Activated CD8-positive, alpha-beta T cell treated with anti-CD3 and anti-CD28 coated beads for 36 hours (primary cell): ENCODE results near the gene THOP1. TPM values are rescaled to one million over a fixed set of nuclear protein-coding genes. Genes with fewer than 3 reads are reported as not detected.

Experiments used
- ATAC-seq: fragments of 200-7000 bp; cut with Tn5 transposase; one replicate; pipeline ENCODE4 v1.10.0; 2021; ENCODE audit warnings: mild to moderate bottlenecking, moderate library complexity
- CTCF ChIA-PET: fragments of 350-600 bp; sonication (Branson Sonifier 250); formaldehyde crosslinking; loops from one replicate; lab custom pipeline; 2021; ENCODE audit warnings: antibody characterized with exemption; lab: Charles Lee
- POLR2A ChIA-PET: fragments of 350-600 bp; sonication (Branson Sonifier 250); formaldehyde crosslinking; loops from one replicate; lab custom pipeline; 2021; ENCODE audit warnings: antibody characterized with exemption; lab: Charles Lee
- DNase-seq: peaks from one replicate; pipeline ENCODE4 v3.0.0-alpha.2; 2020
- H3K27ac Mint-ChIP-seq: one replicate; pipeline ENCODE4 v1.8.0; 2021; ENCODE audit warnings: mild to moderate bottlenecking, mixed read lengths
- H3K27me3 Mint-ChIP-seq: one replicate; pipeline ENCODE4 v1.8.0; 2021; ENCODE audit warnings: mixed read lengths
- H3K36me3 Mint-ChIP-seq: one replicate; pipeline ENCODE4 v1.8.0; 2021; ENCODE audit warnings: low read depth, mixed read lengths
- H3K4me1 Mint-ChIP-seq: one replicate; pipeline ENCODE4 v1.8.0; 2021; ENCODE audit warnings: low read depth, mixed read lengths
- H3K4me3 Mint-ChIP-seq: one replicate; pipeline ENCODE4 v1.8.0; 2021; ENCODE audit warnings: mild to moderate bottlenecking, moderate library complexity, mixed read lengths
- H3K9me3 Mint-ChIP-seq: one replicate; pipeline ENCODE4 v1.8.0; 2021; ENCODE audit warnings: mixed read lengths
- intact Hi-C: fragments of 100-400 bp; cut with micrococcal nuclease; formaldehyde crosslinking; loops from one replicate; pipeline ENCODE4 v1.10.0; 2022
- total RNA-seq, 2 experiments: library from RNA; stranded (reverse); gene quantifications; one replicate each; pipeline ENCODE4 v1.2.3, GENCODE V29; 2021
- TF ChIP-seq, protein P1 (sequence below): fragments of 200-600 bp; IDR thresholded peaks from one replicate; pipeline ENCODE4 v1.8.0; 2022; ENCODE audit warnings: antibody characterized with exemption, mild to moderate bottlenecking

Gene THOP1
- total RNA-seq, 2 experiments from 2014 or later = 157 to 158 TPM

DNA sequence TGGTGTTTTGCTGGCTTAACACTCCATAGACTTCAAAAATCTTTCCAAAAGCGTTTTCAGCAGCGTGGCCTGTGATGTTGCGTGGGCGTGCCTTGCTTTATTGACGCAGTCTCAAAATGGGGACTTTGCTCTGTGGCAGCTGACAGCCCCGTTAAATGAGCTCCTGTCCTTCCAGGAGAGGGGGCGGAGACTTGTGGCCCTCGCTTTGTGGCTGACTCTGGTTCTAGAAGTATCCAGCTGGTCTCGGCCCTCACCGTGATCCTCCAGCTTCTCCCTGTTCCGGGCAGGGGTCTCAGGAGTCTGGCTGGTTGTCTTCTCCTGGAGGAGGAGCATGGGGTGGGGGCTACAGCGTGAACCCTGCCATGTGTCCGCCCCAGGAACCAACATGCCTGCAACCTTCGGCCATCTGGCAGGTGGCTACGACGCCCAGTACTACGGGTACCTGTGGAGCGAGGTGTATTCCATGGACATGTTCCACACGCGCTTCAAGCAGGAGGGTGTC, 26.0 kb downstream of the THOP1 start:
- CTCF ChIA-PET = interaction anchor here (0.7 kb wide), 1 partner anchor 163 kb away, joined by 3 read pairs; no protein-coding TSS in a partner anchor
- TF ChIP-seq, protein P1, sequence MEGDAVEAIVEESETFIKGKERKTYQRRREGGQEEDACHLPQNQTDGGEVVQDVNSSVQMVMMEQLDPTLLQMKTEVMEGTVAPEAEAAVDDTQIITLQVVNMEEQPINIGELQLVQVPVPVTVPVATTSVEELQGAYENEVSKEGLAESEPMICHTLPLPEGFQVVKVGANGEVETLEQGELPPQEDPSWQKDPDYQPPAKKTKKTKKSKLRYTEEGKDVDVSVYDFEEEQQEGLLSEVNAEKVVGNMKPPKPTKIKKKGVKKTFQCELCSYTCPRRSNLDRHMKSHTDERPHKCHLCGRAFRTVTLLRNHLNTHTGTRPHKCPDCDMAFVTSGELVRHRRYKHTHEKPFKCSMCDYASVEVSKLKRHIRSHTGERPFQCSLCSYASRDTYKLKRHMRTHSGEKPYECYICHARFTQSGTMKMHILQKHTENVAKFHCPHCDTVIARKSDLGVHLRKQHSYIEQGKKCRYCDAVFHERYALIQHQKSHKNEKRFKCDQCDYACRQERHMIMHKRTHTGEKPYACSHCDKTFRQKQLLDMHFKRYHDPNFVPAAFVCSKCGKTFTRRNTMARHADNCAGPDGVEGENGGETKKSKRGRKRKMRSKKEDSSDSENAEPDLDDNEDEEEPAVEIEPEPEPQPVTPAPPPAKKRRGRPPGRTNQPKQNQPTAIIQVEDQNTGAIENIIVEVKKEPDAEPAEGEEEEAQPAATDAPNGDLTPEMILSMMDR = no peak
- ATAC-seq = no peak

DNA sequence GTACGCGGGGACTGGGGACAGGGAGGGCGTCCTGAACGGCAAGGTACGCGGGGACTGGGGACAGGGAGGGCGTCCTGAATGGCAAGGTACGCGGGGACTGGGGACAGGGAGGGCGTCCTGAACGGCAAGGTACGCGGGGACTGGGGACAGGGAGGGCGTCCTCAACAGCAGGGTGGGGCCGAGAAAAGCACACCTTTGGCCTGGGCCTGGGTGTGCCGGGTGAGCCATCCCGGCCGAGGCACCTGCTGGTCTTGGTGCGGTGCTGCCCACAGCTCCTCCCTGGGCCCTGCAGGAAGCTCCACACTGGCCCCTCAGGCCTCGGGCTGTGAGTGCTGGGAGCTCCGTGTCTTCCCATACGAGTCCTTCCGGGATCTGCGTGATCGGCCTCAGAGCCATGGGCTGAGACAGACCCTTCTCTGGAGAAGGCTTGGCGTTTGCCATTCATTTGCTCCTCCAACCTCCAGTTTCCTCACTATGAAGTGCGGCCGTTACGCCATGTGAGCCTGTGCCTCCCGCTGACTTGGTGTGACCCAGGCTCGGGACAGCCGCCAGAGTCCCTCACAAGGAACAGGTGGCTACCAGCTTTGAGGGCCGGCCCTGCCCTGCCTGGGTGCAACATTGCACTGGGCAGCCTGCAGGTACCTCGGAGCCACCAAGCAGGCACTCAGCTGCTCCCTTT, 26.6 kb downstream of the THOP1 start:
- no peaks in the 10 kb centered on the region for H3K9me3 Mint-ChIP-seq
- DNase-seq (no peak), ATAC-seq (no peak)
- peaks cover 7% of the 10 kb centered on the region for H3K36me3 Mint-ChIP-seq
- TF ChIP-seq, protein P1 = no peak
- H3K4me1 Mint-ChIP-seq = no peaks in the 10 kb centered on the region
- H3K27me3 Mint-ChIP-seq = no peaks in the 10 kb centered on the region
- intact Hi-C loops = no loop called here
- CTCF ChIA-PET = no interaction called here
- POLR2A ChIA-PET = no interaction called here
- H3K4me3 Mint-ChIP-seq = no peak overlapping the region
- H3K27ac Mint-ChIP-seq = no peak overlapping the region

More for the DNA sequence above, 26.0 kb downstream of the THOP1 start:
- peaks cover 7% of the 10 kb centered on the region for H3K36me3 Mint-ChIP-seq
- H3K4me3 Mint-ChIP-seq = no peak overlapping the region
- H3K27me3 Mint-ChIP-seq = no peaks in the 10 kb centered on the region
- no peak for DNase-seq
- intact Hi-C loops = no loop called here
- no peak overlapping the region for H3K27ac Mint-ChIP-seq
- H3K9me3 Mint-ChIP-seq = no peaks in the 10 kb centered on the region
- POLR2A ChIA-PET = interaction anchor here (1.5 kb wide), 2 partner anchors 10 to 43 kb away, joined by 3 to 4 read pairs; no protein-coding TSS in a partner anchor
- no peaks in the 10 kb centered on the region for H3K4me1 Mint-ChIP-seq

DNA sequence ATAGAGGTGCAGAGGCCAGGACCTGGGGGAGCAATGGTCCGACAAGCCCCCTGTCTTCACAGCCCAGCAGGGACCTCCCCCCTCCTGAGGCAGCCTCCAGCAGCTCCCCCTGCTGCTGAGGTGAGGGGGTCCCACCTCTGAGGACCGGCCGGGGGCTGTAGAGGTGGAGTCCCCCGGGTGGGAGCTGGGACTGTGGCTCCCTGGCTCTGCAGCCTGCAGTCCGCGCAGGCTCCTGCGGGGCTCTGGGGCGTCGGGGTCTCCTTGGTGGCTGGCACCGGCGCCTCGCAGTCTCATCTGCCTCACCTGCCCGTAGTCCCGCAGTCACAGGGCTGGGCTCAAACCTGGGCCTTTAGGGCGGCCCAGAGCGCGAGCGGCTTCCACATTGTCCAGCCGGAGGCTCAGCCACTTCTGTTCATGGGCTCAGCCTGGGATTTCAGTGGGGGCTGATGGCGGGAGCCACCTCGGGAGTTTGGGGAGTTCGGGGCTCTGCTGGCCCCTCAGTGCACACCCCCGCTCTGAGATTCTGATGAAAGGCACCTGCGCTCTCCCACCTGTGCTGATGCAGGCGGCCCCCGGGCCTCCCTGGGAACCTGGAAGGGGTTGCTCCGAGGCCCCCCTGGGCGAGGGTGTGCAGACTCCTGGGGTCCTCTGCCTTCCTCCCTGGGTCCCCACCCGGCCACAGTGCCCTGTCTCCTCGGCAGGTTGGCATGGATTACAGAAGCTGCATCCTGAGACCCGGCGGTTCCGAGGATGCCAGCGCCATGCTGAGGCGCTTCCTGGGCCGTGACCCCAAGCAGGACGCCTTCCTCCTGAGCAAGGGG, 27.3 kb downstream of the THOP1 start:
- Mint-ChIP-seq H3K27ac (no peak overlapping the region), H3K4me1 (no peaks in the 10 kb centered on the region), H3K27me3 (no peaks in the 10 kb centered on the region), H3K36me3 (peaks cover 7% of the 10 kb centered on the region), H3K9me3 (no peaks in the 10 kb centered on the region), H3K4me3 (no peak overlapping the region)
- TF ChIP-seq, protein P1 = no peak
- DNase-seq (no peak), ATAC-seq (no peak)
- ChIA-PET POLR2A (no interaction called here), CTCF (no interaction called here)
- intact Hi-C loops = no loop called here

DNA sequence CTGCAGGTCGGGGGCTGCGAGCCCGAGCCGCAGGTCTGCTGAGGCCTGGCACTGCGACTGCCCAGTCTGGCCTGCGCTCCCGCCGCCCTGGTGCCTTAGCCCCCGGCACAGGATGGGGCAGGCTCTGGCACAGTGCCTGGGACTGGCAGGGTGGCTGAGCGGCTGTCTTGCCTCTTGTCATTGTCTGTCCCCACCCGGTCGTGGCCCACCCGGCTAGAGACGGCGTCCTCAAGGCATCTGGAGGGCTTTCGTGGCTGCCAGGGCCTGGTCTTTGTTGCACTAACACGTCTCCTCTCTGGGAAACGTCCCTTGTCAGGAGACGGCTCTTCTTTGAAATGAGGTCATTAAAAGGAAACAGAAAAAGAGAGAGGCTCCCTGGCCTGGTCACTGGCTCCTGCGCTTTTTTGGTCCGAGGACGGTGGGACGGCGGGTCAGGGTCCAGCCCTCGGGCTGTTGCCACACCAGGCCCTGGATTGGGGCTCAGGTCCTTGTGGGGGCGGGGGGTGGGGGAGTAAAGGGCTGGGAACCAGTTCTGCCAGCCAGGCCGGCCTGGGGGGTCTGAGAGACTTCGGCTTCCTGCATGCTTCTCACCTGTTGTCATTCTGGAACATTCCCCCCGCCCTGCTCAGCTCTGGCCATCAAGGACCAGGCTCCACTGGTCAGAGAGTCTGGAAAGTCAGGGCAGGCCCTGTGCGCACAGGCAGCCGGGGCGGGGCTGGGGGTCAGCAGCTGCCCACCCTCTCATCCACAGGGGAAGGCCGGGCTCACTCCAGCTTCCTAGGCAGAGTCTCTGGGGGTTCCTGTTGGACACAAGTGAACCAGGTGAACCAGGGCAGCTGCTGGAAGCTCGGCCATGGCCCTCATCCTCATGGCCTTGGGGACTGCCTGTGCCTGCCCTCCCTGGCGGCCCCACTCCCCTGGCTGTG, 28.2 kb downstream of the THOP1 start:
- TF ChIP-seq, protein P1 = no peak
- Mint-ChIP-seq H3K27me3 (no peaks in the 10 kb centered on the region), H3K36me3 (peaks cover 7% of the 10 kb centered on the region), H3K4me1 (no peaks in the 10 kb centered on the region), H3K27ac (no peak overlapping the region), H3K4me3 (no peak overlapping the region), H3K9me3 (no peaks in the 10 kb centered on the region)
- DNase-seq = no peak
- intact Hi-C loops = no loop called here
- ChIA-PET POLR2A (interaction anchor here (0.7 kb wide), 1 partner anchor 596 kb away, joined by 3 read pairs; no protein-coding TSS in a partner anchor), CTCF (no interaction called here)
- ATAC-seq = no peak
